GM18508 (cell line): ENCODE data around the gene VWA8.
"Not testable (repeated sequence)": the region's sequence is repeated elsewhere in the genome, so short reads cannot be mapped to it uniquely, and the experiment has no call there.

Source experiments
- ATAC-seq: cut with Tn5 transposase; IDR thresholded peaks from one replicate; pipeline ENCODE4 v1.9.1; 2021; ENCODE audit warnings: moderate number of reproducible peaks; ENCODE audit not compliant: insufficient read depth, unreplicated experiment

The VWA8 gene

GRCh38 chr13:41931337-41931736, 29.6 kb downstream of the VWA8 start:
- ATAC-seq = no peak

GRCh38 chr13:41930154-41930553, 30.8 kb downstream of the VWA8 start:
- ATAC-seq = no peak

- no peak for ATAC-seq
Measured at GRCh38 chr13:41928323-41928722, 32.6 kb downstream of the VWA8 start.

- no peak for ATAC-seq
Measured at GRCh38 chr13:41925014-41925413, 35.9 kb downstream of the VWA8 start.

GRCh38 chr13:41922894-41923293, 38.0 kb downstream of the VWA8 start:
- ATAC-seq = not testable (repeated sequence)

GRCh38 chr13:41919741-41920487, 41.0 kb downstream of the VWA8 start:
- no peak for ATAC-seq

- no peak for ATAC-seq
Measured at GRCh38 chr13:41919031-41919740, 41.7 kb downstream of the VWA8 start.

- ATAC-seq = no peak
Measured at GRCh38 chr13:41917641-41918040, 43.3 kb downstream of the VWA8 start.

- peak; percentile 82 for ATAC-seq
Measured at GRCh38 chr13:41916173-41916954, 44.5 kb downstream of the VWA8 start.

GRCh38 chr13:41915081-41915480, 45.8 kb downstream of the VWA8 start:
- ATAC-seq = no peak

- ATAC-seq = no peak
Measured at GRCh38 chr13:41914552-41914951, 46.4 kb downstream of the VWA8 start.

GRCh38 chr13:41909506-41909905, 51.4 kb downstream of the VWA8 start:
- ATAC-seq = no peak

- peak; percentile 55 for ATAC-seq
Measured at GRCh38 chr13:41905600-41906254, 55.2 kb downstream of the VWA8 start.

GRCh38 chr13:41900918-41901317, 60.0 kb downstream of the VWA8 start:
- no peak for ATAC-seq

GRCh38 chr13:41898411-41898810, 62.5 kb downstream of the VWA8 start:
- ATAC-seq = not testable (repeated sequence)

- no peak for ATAC-seq
Measured at GRCh38 chr13:41897126-41897525, 63.8 kb downstream of the VWA8 start.

GRCh38 chr13:41895478-41895877, 65.4 kb downstream of the VWA8 start:
- ATAC-seq = no peak

GRCh38 chr13:41891119-41891518, 69.8 kb downstream of the VWA8 start:
- ATAC-seq = no peak

GRCh38 chr13:41883147-41883546, 77.8 kb downstream of the VWA8 start:
- ATAC-seq = no peak

GRCh38 chr13:41881890-41882289, 79.0 kb downstream of the VWA8 start:
- ATAC-seq = not testable (repeated sequence)

GRCh38 chr13:41880966-41881365, 79.9 kb downstream of the VWA8 start:
- no peak for ATAC-seq
